ENCODE data around the gene LRRC74B.
"Not testable (repeated sequence)": the region's sequence is repeated elsewhere in the genome, so short reads cannot be mapped to it uniquely, and the experiment has no call there.

LRRC74B gene

GRCh38 chr22:21032037-21032867 lies 13.5 kb upstream of the LRRC74B start, which contains the start of gene SLC7A4:
Gene SLC7A4 (minus strand): TSS chr22:21032561. CDS start chr22:21031812, 749 bp downstream.
- DNase-seq (ENCODE audit: low read depth): no peak

DNA sequence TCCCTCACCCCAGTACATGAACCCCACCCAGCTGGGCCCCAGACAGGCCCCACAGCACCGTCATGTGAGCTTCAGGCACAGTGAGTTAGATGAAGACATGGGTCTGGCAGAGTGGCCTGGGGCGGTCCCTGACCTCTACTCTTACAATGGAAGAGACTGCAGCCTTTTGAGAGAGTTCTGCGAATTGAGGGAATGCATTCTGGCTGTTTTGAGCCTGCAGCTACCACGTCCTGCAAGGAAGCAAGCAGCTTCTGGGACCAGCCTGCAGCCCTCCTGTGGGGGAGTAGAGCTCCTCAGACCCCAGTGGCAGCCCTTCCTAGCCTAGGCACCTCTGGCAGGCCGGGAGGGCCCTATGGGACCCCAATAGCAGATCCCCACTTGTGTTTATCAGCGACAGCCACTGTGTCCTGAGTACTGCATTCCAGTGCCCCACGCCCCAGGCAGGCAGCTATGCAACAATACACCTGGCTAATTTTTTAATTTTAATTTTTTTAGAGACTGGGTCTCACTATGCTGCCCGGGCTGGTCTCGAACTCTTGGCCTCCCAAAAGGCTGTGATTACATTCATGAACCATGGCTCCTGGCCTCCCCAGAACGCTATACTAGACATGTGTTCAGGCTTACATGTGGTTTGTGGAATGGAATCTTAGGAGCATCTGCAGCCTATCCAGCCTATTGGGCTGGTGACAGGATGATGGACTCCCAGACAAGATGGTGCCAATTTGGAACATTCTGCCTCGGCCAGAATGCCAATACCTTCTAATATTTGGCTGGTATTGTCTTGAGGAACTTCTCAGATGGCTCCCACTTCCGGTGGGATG lies 12.7 kb upstream of the LRRC74B start:
- no peak for DNase-seq (ENCODE audit: low read depth)

DNA sequence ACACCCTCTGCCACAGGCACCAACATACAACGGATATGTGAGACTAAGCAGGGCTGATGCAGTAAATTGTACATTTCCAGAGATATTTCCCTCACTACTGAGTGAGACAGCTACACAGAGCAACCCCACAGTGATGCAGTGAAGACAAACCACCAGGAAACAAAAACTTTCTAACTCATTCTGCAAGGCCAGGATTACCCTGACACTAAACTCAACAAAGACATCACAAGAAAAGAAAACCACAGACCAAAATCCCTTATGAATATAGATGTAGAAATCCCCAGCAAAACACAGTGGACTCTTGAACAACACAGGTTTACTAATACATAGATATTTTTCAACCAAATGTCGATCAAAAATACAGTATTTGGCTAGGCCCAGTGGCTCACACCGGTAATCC lies 11.9 kb upstream of the LRRC74B start:
- DNase-seq (ENCODE audit: low read depth): no peak

DNA sequence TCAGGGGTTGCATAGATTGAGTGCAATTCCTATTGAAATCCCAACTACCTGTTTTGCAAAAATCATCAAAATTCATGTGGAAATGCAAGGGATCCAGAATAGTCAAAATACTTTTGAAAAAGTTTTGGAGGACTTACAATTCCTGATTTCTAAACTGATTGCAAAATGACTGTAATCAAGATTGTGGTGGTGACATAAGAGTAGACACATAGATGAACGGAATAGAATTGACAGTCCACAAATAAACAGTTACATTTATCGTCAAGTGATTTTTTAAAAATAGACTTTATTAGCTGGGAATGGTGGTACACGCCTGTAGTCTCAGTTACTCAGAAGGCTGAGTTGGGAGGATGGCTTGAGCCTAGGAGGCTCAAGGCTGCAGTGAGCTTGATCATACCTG lies 10.8 kb upstream of the LRRC74B start:
- no peak for DNase-seq (ENCODE audit: low read depth)

DNA sequence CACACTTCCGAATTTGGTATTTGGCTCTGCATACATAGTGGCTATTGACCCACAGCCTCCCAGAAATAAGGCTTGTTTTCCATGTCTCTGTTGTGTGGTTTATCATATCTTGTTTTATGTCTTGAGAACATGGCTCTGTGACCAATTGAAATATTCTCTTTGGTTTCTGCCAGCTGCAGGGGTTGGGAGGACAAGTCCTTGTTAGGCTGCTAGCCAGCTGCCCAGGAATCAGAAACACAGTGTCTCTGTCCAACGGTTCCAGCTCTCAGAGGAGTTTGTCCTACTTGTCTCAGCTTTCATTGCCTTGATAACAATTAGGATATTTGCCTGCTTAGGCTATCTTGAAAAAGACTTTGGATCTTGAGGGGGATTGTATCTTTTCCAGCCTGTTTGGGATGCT lies 7.3 kb upstream of the LRRC74B start:
- DNase-seq (ENCODE audit: low read depth): no peak

GRCh38 chr22:21039158-21039557 lies 6.6 kb upstream of the LRRC74B start:
- DNase-seq (ENCODE audit: low read depth): not testable (repeated sequence)

DNA sequence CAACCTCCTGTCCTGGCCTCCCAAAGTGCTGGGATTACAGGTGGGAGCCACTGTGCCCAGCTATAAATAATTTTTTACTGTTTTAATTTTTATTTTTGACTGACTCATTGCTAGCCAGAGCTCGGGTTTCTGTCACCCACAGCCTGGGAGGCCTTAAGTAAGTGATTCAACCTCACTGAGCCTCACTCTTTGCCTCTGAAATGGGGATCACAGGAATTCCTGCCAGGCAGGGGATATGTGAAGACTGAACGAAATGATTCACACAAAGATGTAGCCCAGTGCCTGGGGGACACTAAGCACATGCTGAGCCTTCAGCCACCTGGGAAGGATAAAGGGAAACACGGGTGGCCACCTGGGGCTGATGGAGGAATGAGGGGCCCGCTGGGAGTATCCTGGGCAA lies 3.8 kb upstream of the LRRC74B start:
- no peak for DNase-seq (ENCODE audit: low read depth)

DNA sequence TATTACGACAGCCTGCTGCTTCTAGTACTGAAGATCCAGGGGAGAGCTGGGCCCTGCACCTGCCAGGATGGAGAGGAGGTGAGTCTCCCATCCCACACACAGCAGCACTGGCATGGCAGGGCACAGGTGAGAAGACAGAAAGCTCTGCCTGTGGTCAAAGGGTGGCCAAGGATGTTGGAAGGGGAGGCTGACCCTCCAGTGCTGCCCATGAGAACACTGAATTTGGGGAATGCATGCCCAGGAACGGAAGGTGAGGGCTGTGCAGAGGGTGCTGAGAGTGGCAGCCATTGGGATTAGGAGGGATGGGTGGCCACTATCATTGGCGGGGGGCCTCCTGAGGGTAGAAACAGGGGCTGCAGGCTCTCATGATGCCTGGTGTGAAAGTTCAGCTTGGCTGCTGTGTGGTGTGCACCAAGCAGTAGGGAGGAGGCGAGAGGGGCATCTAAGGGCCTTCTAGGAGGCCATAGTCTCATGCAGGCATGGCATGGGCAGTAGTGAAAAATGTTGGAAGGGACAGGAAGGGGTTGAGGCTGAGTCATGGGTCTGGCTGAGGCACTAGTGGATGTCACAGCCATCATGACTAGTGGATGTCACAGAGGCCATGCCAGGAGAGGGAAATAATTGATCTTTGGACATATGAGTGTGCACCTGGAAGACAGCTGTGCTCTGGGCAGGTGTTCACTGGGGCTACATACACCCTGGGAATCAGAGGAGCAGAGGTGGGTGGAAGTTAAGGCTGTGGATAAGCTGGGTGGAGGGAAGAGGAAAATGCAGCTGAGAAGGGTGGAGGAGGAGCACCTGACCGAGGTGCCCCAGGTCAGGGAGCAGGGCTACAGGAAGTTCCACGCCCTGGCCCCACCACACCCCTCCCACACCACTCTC lies 2.5 kb upstream of the LRRC74B start:
- no peak for DNase-seq (ENCODE audit: low read depth)

DNA sequence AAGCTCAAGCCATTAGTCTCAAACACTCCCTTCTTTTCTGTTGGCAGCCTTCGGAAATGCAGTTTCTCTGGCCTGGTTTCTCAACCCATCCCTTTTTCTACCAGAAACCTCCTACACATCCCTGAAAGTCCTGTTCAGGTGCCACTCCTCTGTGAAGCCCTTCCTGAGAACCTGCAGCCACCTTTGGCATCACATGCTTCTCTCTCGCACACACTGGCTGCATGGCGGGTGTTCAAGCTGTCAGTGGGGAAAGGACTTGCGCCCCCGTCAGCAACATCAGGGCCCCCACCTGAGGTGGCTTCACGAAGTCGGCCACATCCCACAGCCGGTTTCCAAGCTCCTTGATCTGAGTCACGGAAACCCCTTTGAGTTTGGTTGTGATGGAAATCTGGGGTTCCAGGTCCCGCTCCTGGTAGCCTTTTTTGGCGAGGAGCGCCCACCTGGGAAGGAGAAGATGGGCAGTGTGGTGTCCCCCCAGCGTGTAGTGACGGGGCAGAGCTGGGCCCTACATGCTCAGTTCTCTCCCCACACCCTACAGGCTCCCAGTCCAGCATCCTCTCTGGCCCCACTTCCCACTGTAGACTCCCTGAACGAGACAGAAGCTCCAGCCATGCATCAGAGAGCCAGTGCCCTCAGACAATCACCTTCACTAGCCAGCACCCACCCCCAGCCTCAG lies 1.7 kb upstream of the LRRC74B start:
- no peak for DNase-seq (ENCODE audit: low read depth)

- DNase-seq (ENCODE audit: low read depth): no peak
Measured at GRCh38 chr22:21044931-21045584, 688 bp upstream of the LRRC74B start.

- DNase-seq (ENCODE audit: low read depth): no peak
Measured at GRCh38 chr22:21047035-21047661, 1.4 kb downstream of the LRRC74B start.

DNA sequence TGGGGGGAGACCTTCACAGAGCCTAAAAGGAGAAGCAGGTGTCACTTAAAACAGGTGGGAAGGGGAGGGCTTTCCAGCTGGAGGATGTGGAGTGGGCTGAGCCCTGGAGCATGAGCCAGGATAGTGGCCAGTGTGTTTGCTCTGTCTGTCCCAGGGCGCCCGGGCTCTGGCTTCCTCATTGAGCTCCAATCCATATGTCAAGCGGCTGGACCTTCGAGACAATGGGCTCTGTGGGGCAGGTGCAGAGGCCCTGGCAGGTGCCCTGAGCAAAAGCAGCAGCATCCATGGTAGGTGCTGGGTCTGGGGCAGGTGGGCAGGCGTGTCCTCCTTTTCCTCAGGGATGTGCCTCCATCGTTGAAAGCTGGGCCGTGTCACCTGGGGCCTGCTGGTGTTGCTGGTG lies 2.0 kb downstream of the LRRC74B start:
- DNase-seq (ENCODE audit: low read depth): no peak

- DNase-seq (ENCODE audit: low read depth): not testable (repeated sequence)
Measured at GRCh38 chr22:21048448-21048847, 2.7 kb downstream of the LRRC74B start.

GRCh38 chr22:21048965-21049364 lies 3.2 kb downstream of the LRRC74B start:
- not testable (repeated sequence) for DNase-seq (ENCODE audit: low read depth)

- no peak for DNase-seq (ENCODE audit: low read depth)
Measured at GRCh38 chr22:21051145-21051830, 5.5 kb downstream of the LRRC74B start.

GRCh38 chr22:21051831-21052400 lies 6.2 kb downstream of the LRRC74B start:
- DNase-seq (ENCODE audit: low read depth): no peak

- no peak for DNase-seq (ENCODE audit: low read depth)
Measured at GRCh38 chr22:21052715-21053459, 7.1 kb downstream of the LRRC74B start.

GRCh38 chr22:21054046-21054713 lies 8.4 kb downstream of the LRRC74B start:
- no peak for DNase-seq (ENCODE audit: low read depth)
